Tibial artery (tissue), 4 donors: ENCODE results near the gene TAF1C.

ENCODE experiments used
- DNase-seq, 2 donors: peaks; one replicate each; pipeline ENCODE4 v3.0.0-alpha.2; 2019
- H3K27ac ChIP-seq, 2 donors: fragments of 200-600 bp; sonication (generic) in 1 of 2; 1 replicate in 1 of 2; 2 replicates in 1 of 2; pipeline ENCODE4 v1.5.1; 2018 to 2019; ENCODE audit warnings: mild to moderate bottlenecking in 1 of 2
- H3K27me3 ChIP-seq, 2 donors: fragments of 200-600 bp; sonication (generic) in 1 of 2; one replicate each; pipeline versions ENCODE4 v1.5.1 to v1.6.0; 2016 to 2019
- H3K36me3 ChIP-seq, 3 donors: fragments of 200-600 bp; sonication (generic) in 2 of 3; one replicate each; pipeline ENCODE4 v1.5.1; 2016 to 2019; ENCODE audit warnings: mild to moderate bottlenecking in 2 of 3
- H3K4me1 ChIP-seq, 4 donors: fragments of 200-600 bp; sonication (generic) in 2 of 4; 1 replicate in 3 of 4; 2 replicates in 1 of 4; pipeline ENCODE4 v1.5.1; 2016 to 2019
- H3K4me3 ChIP-seq, 2 donors: fragments of 200-600 bp; sonication (generic) in 1 of 2; 1 replicate in 1 of 2; 2 replicates in 1 of 2; pipeline ENCODE4 v1.5.1; 2018 to 2019; ENCODE audit warnings: mild to moderate bottlenecking in 2 of 2
- H3K9me3 ChIP-seq, 3 donors: fragments of 200-600 bp; sonication (generic) in 1 of 3; one replicate each; pipeline ENCODE4 v1.5.1; 2016 to 2019
- intact Hi-C: fragments of 100-400 bp; cut with DNase I; formaldehyde crosslinking; loops from one replicate; pipeline ENCODE4 v1.15.0; 2023; ENCODE audit warnings: low total_unique reads
- TF ChIP-seq, protein P1 (sequence below), 2 experiments: fragments of 200-600 bp in 1 of 2; fragments of 450-650 bp in 1 of 2; IDR thresholded peaks; one replicate each; pipeline ENCODE4 v1.5.1; 2017 to 2019; ENCODE audit warnings: antibody characterized with exemption in 2 of 2, mild to moderate bottlenecking in 1 of 2, moderate library complexity in 1 of 2

TAF1C gene

DNA sequence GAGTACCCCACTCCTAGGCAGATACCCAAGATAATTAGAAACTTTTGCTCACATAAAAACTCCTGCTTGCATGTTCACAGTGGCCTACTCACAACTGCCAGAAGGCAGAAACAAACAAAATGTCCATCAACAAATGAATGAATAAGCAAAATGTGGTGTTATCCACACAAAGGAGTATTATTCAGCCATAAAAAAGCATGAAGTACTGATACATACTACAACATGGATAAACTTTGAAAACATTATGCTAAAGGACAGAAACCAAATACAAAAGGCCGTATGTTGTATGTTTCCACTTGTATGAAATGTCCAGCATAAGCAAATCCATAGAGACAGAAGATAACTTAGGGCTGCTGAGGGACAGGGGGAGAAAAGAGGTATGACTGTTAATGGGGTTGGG, 43.8 kb downstream of the TAF1C start:
- H3K4me3 ChIP-seq = no peak overlapping the region
- H3K27ac ChIP-seq = no peak overlapping the region
- intact Hi-C loops = no loop called here
- H3K36me3 ChIP-seq = no peaks in the 10 kb centered on the region
- H3K9me3 ChIP-seq = no peaks in the 10 kb centered on the region
- TF ChIP-seq, protein P1, sequence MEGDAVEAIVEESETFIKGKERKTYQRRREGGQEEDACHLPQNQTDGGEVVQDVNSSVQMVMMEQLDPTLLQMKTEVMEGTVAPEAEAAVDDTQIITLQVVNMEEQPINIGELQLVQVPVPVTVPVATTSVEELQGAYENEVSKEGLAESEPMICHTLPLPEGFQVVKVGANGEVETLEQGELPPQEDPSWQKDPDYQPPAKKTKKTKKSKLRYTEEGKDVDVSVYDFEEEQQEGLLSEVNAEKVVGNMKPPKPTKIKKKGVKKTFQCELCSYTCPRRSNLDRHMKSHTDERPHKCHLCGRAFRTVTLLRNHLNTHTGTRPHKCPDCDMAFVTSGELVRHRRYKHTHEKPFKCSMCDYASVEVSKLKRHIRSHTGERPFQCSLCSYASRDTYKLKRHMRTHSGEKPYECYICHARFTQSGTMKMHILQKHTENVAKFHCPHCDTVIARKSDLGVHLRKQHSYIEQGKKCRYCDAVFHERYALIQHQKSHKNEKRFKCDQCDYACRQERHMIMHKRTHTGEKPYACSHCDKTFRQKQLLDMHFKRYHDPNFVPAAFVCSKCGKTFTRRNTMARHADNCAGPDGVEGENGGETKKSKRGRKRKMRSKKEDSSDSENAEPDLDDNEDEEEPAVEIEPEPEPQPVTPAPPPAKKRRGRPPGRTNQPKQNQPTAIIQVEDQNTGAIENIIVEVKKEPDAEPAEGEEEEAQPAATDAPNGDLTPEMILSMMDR (IDR thresholded peaks at IDR 0.05) = no peak
- no peak for DNase-seq
- H3K27me3 ChIP-seq = no peaks in the 10 kb centered on the region
- peaks cover 0 to 21% (median 13%) of the 10 kb centered on the region in 4 donors for H3K4me1 ChIP-seq

DNA sequence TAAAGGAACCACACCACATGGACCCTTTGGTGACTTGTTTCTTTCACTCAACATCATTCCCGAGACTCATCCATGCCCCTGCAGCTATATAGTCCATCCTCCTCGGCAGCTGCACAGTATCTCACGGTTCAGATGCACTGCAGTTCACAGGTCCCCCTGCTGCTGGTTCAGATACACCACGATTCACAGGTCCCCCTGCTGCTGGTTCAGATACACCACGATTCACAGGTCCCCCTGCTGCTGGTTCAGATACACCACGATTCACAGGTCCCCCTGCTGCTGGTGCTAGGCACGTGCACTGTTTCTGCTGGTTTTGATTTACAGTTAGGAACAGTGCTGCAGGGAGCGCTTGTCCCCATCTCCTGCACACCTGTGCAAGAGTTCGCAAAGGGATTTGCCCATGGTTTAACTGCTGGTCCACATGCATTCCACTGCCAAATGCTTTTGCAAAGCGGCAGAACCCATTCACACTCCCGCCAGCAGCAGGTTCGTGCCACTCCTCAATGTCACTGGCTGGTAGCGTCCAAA, 45.6 kb downstream of the TAF1C start:
- Histone ChIP-seq H3K4me1 (peaks cover 0 to 21% (median 13%) of the 10 kb centered on the region in 4 donors), H3K27me3 (no peaks in the 10 kb centered on the region), H3K4me3 (no peak overlapping the region), H3K36me3 (no peaks in the 10 kb centered on the region), H3K9me3 (no peaks in the 10 kb centered on the region), H3K27ac (no peak overlapping the region)
- DNase-seq = no peak
- TF ChIP-seq, protein P1 (IDR thresholded peaks at IDR 0.05) = no peak
- intact Hi-C loops = no loop called here

DNA sequence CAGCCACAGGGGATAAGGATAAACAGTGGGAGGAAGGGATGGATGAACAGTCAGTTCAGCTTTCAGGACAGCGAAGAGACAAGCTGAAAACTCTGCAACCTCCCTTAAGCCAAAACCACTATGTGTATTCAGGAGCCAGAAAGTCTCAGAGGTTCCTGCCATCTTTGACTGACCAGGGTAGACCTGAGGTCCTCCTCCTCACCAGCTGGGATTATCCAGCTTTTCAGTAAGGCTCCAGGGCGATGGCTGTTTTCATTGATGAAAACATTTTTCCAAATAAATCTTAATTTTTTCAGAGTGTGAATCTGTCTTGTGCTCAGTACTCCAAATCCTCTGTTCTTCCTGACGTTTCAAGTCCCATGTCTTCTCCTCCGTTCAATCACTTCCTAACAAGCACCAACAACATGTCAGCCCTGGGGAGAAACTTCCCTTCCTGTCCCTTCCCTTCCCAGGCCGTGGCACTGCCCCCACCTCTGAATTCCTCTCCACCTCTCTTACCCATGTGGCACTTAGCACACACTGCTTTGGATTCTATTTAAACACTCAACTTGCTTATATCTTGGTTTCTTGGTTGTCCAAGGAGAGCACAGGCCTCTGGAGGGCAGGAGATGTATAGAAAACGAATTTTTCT, 47.1 kb downstream of the TAF1C start:
- Histone ChIP-seq H3K36me3 (no peaks in the 10 kb centered on the region), H3K4me1 (peaks cover 0 to 12% (median 5%) of the 10 kb centered on the region in 4 donors), H3K9me3 (no peaks in the 10 kb centered on the region), H3K27me3 (no peaks in the 10 kb centered on the region), H3K27ac (no peak overlapping the region), H3K4me3 (no peak overlapping the region)
- no peak for DNase-seq
- TF ChIP-seq, protein P1 (IDR thresholded peaks at IDR 0.05) = no peak
- intact Hi-C loops = no loop called here

DNA sequence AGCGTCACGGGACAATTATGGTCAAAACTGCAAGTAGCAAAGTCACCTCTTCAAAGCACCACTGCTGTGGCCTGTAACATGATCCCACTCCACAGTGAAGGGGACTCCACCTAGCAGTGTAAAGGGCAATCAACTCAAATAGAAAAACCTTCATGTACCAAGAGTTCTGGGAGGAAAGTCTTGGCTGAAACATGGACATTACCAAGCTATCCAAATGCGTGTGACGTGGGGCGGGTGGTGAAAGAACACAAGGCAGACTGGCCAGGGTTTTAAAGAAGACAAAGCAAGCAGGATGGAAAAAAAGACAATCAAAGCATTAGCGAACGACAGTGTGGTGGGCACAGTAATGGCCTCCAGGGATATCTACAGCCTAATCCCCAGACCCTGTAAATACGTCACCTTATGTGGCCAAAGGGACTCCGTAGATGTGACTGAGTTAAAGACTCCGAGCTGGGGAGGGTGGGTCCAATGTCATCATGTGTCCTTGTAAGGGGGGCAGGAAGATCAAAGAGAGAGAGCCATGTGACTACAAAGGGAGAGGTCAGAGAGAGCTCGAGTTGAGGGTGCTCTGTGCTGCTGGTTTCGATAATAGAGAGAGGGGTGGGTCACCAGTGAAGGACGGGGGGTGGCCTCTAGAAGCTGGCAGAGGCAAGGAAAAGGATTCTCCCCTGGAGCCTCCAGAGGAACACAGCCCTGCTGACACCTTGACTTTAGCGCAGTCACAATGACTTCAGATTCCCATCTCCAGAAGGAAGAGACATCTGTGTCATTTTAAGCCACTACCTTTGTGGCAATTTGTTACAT, 47.8 kb downstream of the TAF1C start:
- intact Hi-C loops = no loop called here
- Histone ChIP-seq H3K27ac (no peak overlapping the region), H3K4me1 (peaks cover 0 to 7% (median 3%) of the 10 kb centered on the region in 4 donors), H3K9me3 (no peaks in the 10 kb centered on the region), H3K27me3 (no peaks in the 10 kb centered on the region), H3K36me3 (no peaks in the 10 kb centered on the region), H3K4me3 (no peak overlapping the region)
- peak in 1 of 2 donors; percentile 27 for DNase-seq
- TF ChIP-seq, protein P1 (IDR thresholded peaks at IDR 0.05) = no peak

DNA sequence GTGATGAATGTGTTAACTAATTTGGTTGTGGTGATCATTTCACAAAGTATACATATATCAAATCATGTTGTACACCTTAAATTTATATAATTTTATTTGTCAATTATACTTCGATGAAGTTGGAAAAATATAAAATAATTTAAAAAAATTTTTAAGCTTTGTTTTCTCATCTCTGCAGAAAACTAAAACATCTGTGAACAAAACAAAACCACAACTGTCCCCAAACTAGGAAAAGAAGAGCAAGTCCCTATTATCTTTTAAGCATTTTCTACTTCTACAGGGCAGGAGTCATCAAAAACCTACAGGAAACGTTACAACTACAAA, 48.4 kb downstream of the TAF1C start:
- no peaks in the 10 kb centered on the region for H3K9me3 ChIP-seq
- H3K4me3 ChIP-seq = no peak overlapping the region
- TF ChIP-seq, protein P1 (IDR thresholded peaks at IDR 0.05) = no peak
- no peak overlapping the region for H3K27ac ChIP-seq
- H3K27me3 ChIP-seq = no peaks in the 10 kb centered on the region
- no peaks in the 10 kb centered on the region for H3K36me3 ChIP-seq
- intact Hi-C loops = no loop called here
- DNase-seq = no peak
- H3K4me1 ChIP-seq = peaks cover 0 to 1% (median 0%) of the 10 kb centered on the region in 4 donors
